ENCODE results near the gene PPARA. TPM values are rescaled to one million over a fixed set of nuclear protein-coding genes. Genes with fewer than 3 reads are reported as not detected.
"Not testable (repeated sequence)": the region's sequence is repeated elsewhere in the genome, so short reads cannot be mapped to it uniquely, and the experiment has no call there.

PPARA gene
- total RNA-seq, 1 donor from 2014 or later: 9.3 TPM

- Histone ChIP-seq H3K4me3 (ENCODE audit: low read depth, low read length) (no peak overlapping the region), H3K27me3 (ENCODE audit: control insufficient read depth, insufficient read depth, low read length) (no peaks in the 10 kb centered on the region), H3K36me3 (ENCODE audit: control insufficient read depth, insufficient read depth, low read length) (no peaks in the 10 kb centered on the region)
- no peak for DNase-seq (ENCODE audit: low read depth)
- TF ChIP-seq, protein P1, sequence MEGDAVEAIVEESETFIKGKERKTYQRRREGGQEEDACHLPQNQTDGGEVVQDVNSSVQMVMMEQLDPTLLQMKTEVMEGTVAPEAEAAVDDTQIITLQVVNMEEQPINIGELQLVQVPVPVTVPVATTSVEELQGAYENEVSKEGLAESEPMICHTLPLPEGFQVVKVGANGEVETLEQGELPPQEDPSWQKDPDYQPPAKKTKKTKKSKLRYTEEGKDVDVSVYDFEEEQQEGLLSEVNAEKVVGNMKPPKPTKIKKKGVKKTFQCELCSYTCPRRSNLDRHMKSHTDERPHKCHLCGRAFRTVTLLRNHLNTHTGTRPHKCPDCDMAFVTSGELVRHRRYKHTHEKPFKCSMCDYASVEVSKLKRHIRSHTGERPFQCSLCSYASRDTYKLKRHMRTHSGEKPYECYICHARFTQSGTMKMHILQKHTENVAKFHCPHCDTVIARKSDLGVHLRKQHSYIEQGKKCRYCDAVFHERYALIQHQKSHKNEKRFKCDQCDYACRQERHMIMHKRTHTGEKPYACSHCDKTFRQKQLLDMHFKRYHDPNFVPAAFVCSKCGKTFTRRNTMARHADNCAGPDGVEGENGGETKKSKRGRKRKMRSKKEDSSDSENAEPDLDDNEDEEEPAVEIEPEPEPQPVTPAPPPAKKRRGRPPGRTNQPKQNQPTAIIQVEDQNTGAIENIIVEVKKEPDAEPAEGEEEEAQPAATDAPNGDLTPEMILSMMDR (IDR thresholded peaks at IDR 0.05; ENCODE audit: insufficient read depth, low read length, poor library complexity, severe bottlenecking): no peak
Measured at GRCh38 chr22:46127556-46127955, 22.8 kb upstream of the PPARA start.

DNA sequence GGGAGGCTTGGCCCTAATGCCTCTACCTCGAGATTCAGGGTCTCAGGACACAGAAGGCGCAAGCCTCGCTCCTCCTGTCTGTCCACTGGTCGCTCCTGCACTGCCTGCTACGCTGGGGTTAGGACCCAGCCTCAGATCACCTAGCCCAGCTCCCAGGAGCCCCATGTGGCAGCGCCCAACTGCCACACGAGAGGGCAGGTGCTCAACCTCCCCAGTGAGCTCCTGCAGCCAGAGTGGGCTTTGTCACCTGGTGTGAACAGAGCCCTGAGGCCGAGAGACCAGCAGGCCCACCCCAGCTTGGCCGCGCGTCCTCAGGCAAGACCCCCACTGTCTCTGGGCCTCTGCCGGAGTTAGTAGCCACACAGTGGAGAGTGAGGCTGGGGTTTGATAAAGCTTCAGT lies 21.7 kb upstream of the PPARA start:
- H3K27me3 ChIP-seq (ENCODE audit: control insufficient read depth, insufficient read depth, low read length): no peaks in the 10 kb centered on the region
- TF ChIP-seq, protein P1 (IDR thresholded peaks at IDR 0.05; ENCODE audit: insufficient read depth, low read length, poor library complexity, severe bottlenecking): no peak
- no peaks in the 10 kb centered on the region for H3K36me3 ChIP-seq (ENCODE audit: control insufficient read depth, insufficient read depth, low read length)
- no peak for DNase-seq (ENCODE audit: low read depth)
- no peak overlapping the region for H3K4me3 ChIP-seq (ENCODE audit: low read depth, low read length)

- no peaks in the 10 kb centered on the region for H3K27me3 ChIP-seq (ENCODE audit: control insufficient read depth, insufficient read depth, low read length)
- no peak for DNase-seq (ENCODE audit: low read depth)
- H3K4me3 ChIP-seq (ENCODE audit: low read depth, low read length): no peak overlapping the region
- TF ChIP-seq, protein P1 (IDR thresholded peaks at IDR 0.05; ENCODE audit: insufficient read depth, low read length, poor library complexity, severe bottlenecking): no peak
- no peaks in the 10 kb centered on the region for H3K36me3 ChIP-seq (ENCODE audit: control insufficient read depth, insufficient read depth, low read length)
Measured at GRCh38 chr22:46129390-46130041, 20.8 kb upstream of the PPARA start.

DNA sequence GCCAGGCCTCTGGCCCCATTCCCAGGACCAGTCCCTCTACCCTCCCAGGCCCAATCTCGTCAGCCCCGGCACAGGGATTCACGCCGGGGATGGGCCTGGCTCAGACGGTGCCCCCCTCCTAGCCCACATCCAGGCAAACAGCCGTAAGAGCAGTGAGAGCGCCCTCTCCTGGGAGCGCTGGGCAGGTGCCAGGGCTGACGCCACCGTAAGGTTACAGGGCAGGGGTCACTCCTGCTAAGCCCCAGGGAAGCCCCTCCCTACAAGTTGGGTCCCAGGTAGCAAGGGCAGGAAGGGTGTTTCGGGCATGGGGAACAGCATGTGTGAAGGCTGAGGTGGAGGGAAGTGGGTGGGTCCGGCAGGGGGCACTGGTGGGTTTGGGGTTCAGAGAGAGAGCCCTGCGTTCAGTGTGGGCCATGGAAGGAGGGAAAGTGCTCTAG lies 19.2 kb upstream of the PPARA start:
- DNase-seq (ENCODE audit: low read depth): no peak
- H3K36me3 ChIP-seq (ENCODE audit: control insufficient read depth, insufficient read depth, low read length): no peaks in the 10 kb centered on the region
- H3K27me3 ChIP-seq (ENCODE audit: control insufficient read depth, insufficient read depth, low read length): no peaks in the 10 kb centered on the region
- TF ChIP-seq, protein P1 (IDR thresholded peaks at IDR 0.05; ENCODE audit: insufficient read depth, low read length, poor library complexity, severe bottlenecking): peak; percentile 12
- no peak overlapping the region for H3K4me3 ChIP-seq (ENCODE audit: low read depth, low read length)

DNA sequence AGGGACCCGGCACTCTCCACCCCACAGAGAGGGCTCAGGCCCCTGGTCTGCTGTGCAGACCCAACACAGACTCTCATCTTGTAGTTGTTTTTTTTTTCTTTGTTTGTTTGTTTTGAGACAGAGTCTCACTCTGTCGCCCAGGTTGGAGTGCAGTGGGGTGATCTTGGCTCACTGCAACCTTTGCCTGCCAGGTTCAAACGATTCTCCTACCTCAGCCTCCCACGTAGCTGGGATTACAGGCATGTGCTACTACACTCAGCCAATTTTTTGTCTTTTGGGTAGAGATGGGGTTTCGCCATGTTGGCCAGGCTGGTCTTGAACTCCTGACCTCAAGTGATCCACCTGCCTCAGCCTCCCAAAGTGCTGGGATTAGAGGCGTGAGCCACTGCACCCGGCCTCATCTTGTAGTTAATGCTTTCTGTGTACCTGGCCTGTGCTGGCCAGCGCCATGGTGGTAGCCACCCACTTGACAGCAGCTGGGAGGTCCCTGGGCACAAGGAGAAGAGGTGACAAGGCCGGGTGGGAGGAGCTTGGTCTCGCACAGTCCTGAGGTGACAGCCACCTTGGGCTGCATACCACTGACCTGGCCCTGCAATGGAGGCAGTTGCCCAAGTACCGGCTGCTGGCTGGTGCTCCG lies 18.0 kb upstream of the PPARA start:
- not testable (repeated sequence) for H3K27me3 ChIP-seq (ENCODE audit: control insufficient read depth, insufficient read depth, low read length); DNase-seq (ENCODE audit: low read depth); H3K36me3 ChIP-seq (ENCODE audit: control insufficient read depth, insufficient read depth, low read length); H3K4me3 ChIP-seq (ENCODE audit: low read depth, low read length)

DNA sequence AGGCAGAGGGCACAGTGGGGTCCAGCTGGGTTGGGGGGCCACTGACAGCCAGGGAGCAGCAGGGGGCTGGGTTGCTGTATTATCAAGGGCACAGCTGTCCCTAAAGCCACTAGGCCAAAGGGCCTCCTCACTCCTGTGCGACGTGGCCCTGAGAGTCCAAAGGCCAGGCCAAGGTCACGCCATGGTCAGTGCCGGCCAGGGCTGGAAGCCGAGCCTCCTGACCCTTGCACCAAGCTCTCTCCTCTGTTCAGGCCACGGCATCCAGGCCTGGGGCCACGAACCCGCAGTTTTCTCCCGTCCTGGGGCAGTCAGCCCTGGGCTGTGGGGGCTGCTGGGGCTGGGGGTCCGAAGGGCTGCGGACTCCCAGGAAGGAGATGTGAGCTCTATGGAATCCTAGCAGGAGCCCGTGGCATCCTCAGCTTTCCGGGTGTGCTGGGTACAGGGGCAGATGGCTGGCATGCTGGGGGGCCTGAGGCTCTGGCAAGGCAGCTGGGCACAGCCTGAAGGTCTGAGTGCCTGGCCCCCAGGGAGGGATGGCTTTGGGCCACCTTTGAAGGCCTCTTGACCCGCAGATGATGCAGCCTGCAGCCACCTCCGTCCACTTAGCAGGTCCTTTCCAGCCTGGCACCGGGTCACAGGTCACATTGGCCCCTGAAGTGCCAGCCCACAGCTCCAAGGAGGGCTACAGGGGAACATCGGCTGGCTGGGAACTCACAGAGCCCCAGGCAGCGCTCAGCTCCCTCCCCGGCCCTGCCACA lies 17.3 kb upstream of the PPARA start:
- no peak for DNase-seq (ENCODE audit: low read depth)
- Histone ChIP-seq H3K27me3 (ENCODE audit: control insufficient read depth, insufficient read depth, low read length) (no peaks in the 10 kb centered on the region), H3K36me3 (ENCODE audit: control insufficient read depth, insufficient read depth, low read length) (no peaks in the 10 kb centered on the region), H3K4me3 (ENCODE audit: low read depth, low read length) (no peak overlapping the region)
- TF ChIP-seq, protein P1 (IDR thresholded peaks at IDR 0.05; ENCODE audit: insufficient read depth, low read length, poor library complexity, severe bottlenecking): no peak

All from kidney epithelial cell (primary cell).